IPS-18a (cell line): Measurements from ENCODE around the gene CDH13.

ENCODE experiments used
- H3K27ac ChIP-seq: one replicate; pipeline ENCODE4 v1.5.1; 2013; ENCODE audit warnings: low read length
- H3K27me3 ChIP-seq: one replicate; pipeline ENCODE4 v1.6.1; 2013; ENCODE audit warnings: mild to moderate bottlenecking, low read length; ENCODE audit not compliant: control insufficient read depth, insufficient read depth
- H3K36me3 ChIP-seq: one replicate; pipeline ENCODE4 v1.6.1; 2013; ENCODE audit warnings: low read depth, low read length; ENCODE audit not compliant: control insufficient read depth
- H3K4me1 ChIP-seq: one replicate; pipeline ENCODE4 v1.6.1; 2013; ENCODE audit warnings: low read depth, low read length; ENCODE audit not compliant: control insufficient read depth
- H3K4me3 ChIP-seq: one replicate; pipeline ENCODE4 v1.5.1; 2013; ENCODE audit warnings: low read length
- H3K9ac ChIP-seq: one replicate; pipeline ENCODE4 v1.6.1; 2013; ENCODE audit warnings: mild to moderate bottlenecking, low read length, moderate library complexity
- H3K9me3 ChIP-seq: one replicate; pipeline ENCODE4 v1.6.1; 2013; ENCODE audit warnings: low read depth, low read length; ENCODE audit not compliant: control insufficient read depth

CDH13 gene

GRCh38 chr16:83316458-83316857 lies 689.7 kb downstream of the CDH13 start:
- H3K27ac ChIP-seq = no peak overlapping the region
- H3K4me1 ChIP-seq = no peaks in the 10 kb centered on the region
- H3K27me3 ChIP-seq = no peaks in the 10 kb centered on the region
- no peak overlapping the region for H3K4me3 ChIP-seq
- H3K9me3 ChIP-seq = no peaks in the 10 kb centered on the region
- no peaks in the 10 kb centered on the region for H3K36me3 ChIP-seq
- no peak overlapping the region for H3K9ac ChIP-seq

GRCh38 chr16:83318390-83318789 lies 691.6 kb downstream of the CDH13 start:
- no peak overlapping the region for H3K9ac ChIP-seq
- H3K4me1 ChIP-seq = no peaks in the 10 kb centered on the region
- H3K4me3 ChIP-seq = no peak overlapping the region
- no peaks in the 10 kb centered on the region for H3K9me3 ChIP-seq
- H3K27me3 ChIP-seq = no peaks in the 10 kb centered on the region
- no peak overlapping the region for H3K27ac ChIP-seq
- H3K36me3 ChIP-seq = no peaks in the 10 kb centered on the region

GRCh38 chr16:83328936-83329335 lies 702.2 kb downstream of the CDH13 start:
- H3K27me3 ChIP-seq = no peaks in the 10 kb centered on the region
- H3K36me3 ChIP-seq = no peaks in the 10 kb centered on the region
- H3K4me3 ChIP-seq = no peak overlapping the region
- H3K9ac ChIP-seq = no peak overlapping the region
- H3K4me1 ChIP-seq = no peaks in the 10 kb centered on the region
- no peaks in the 10 kb centered on the region for H3K9me3 ChIP-seq
- no peak overlapping the region for H3K27ac ChIP-seq

GRCh38 chr16:83329441-83329840 lies 702.7 kb downstream of the CDH13 start:
- H3K4me3 ChIP-seq = no peak overlapping the region
- H3K9me3 ChIP-seq = no peaks in the 10 kb centered on the region
- no peaks in the 10 kb centered on the region for H3K36me3 ChIP-seq
- H3K4me1 ChIP-seq = no peaks in the 10 kb centered on the region
- no peaks in the 10 kb centered on the region for H3K27me3 ChIP-seq
- no peak overlapping the region for H3K9ac ChIP-seq
- H3K27ac ChIP-seq = no peak overlapping the region

GRCh38 chr16:83330251-83330650 lies 703.5 kb downstream of the CDH13 start:
- H3K4me3 ChIP-seq = no peak overlapping the region
- H3K4me1 ChIP-seq = no peaks in the 10 kb centered on the region
- no peaks in the 10 kb centered on the region for H3K36me3 ChIP-seq

GRCh38 chr16:83335076-83335475 lies 708.3 kb downstream of the CDH13 start:
- Histone ChIP-seq H3K9ac (no peak overlapping the region), H3K27me3 (no peaks in the 10 kb centered on the region), H3K27ac (no peak overlapping the region), H3K4me1 (no peaks in the 10 kb centered on the region), H3K4me3 (no peak overlapping the region), H3K36me3 (no peaks in the 10 kb centered on the region), H3K9me3 (no peaks in the 10 kb centered on the region)

More at GRCh38 chr16:83330251-83330650, 703.5 kb downstream of the CDH13 start:
- Histone ChIP-seq H3K9me3 (no peaks in the 10 kb centered on the region), H3K9ac (no peak overlapping the region), H3K27ac (no peak overlapping the region), H3K27me3 (no peaks in the 10 kb centered on the region)

- H3K9me3 ChIP-seq = no peaks in the 10 kb centered on the region
- peaks cover 8% of the 10 kb centered on the region for H3K4me1 ChIP-seq
- H3K9ac ChIP-seq = no peak overlapping the region
- H3K4me3 ChIP-seq = no peak overlapping the region
- H3K27me3 ChIP-seq = no peaks in the 10 kb centered on the region
- H3K36me3 ChIP-seq = no peaks in the 10 kb centered on the region
- H3K27ac ChIP-seq = no peak overlapping the region
These were observed 709.8 kb downstream of the CDH13 start for GRCh38 chr16:83336603-83337002.

- H3K4me3 ChIP-seq = no peak overlapping the region
- no peaks in the 10 kb centered on the region for H3K36me3 ChIP-seq
- no peak overlapping the region for H3K9ac ChIP-seq
- H3K9me3 ChIP-seq = no peaks in the 10 kb centered on the region
- peaks cover 8% of the 10 kb centered on the region for H3K4me1 ChIP-seq
- H3K27ac ChIP-seq = no peak overlapping the region
- no peaks in the 10 kb centered on the region for H3K27me3 ChIP-seq
These were observed 711.4 kb downstream of the CDH13 start for GRCh38 chr16:83338138-83338537.

GRCh38 chr16:83338941-83339340 lies 712.2 kb downstream of the CDH13 start:
- no peaks in the 10 kb centered on the region for H3K9me3 ChIP-seq
- H3K36me3 ChIP-seq = no peaks in the 10 kb centered on the region
- H3K27ac ChIP-seq = no peak overlapping the region
- no peak overlapping the region for H3K4me3 ChIP-seq
- no peaks in the 10 kb centered on the region for H3K27me3 ChIP-seq
- H3K4me1 ChIP-seq = peaks cover 8% of the 10 kb centered on the region
- no peak overlapping the region for H3K9ac ChIP-seq

- H3K36me3 ChIP-seq = no peaks in the 10 kb centered on the region
- H3K9ac ChIP-seq = no peak overlapping the region
- no peak overlapping the region for H3K27ac ChIP-seq
- H3K9me3 ChIP-seq = no peaks in the 10 kb centered on the region
- no peaks in the 10 kb centered on the region for H3K27me3 ChIP-seq
- peaks cover 8% of the 10 kb centered on the region for H3K4me1 ChIP-seq
- no peak overlapping the region for H3K4me3 ChIP-seq
These were observed 717.2 kb downstream of the CDH13 start for GRCh38 chr16:83343935-83344366.

- H3K36me3 ChIP-seq = no peaks in the 10 kb centered on the region
- H3K27ac ChIP-seq = no peak overlapping the region
- H3K4me3 ChIP-seq = no peak overlapping the region
- H3K4me1 ChIP-seq = peaks cover 2% of the 10 kb centered on the region
- H3K27me3 ChIP-seq = no peaks in the 10 kb centered on the region
- no peaks in the 10 kb centered on the region for H3K9me3 ChIP-seq
- H3K9ac ChIP-seq = no peak overlapping the region
These were observed 719.3 kb downstream of the CDH13 start for GRCh38 chr16:83345846-83346640.

GRCh38 chr16:83348991-83349390 lies 722.2 kb downstream of the CDH13 start:
- no peaks in the 10 kb centered on the region for H3K9me3 ChIP-seq
- H3K27ac ChIP-seq = no peak overlapping the region
- no peak overlapping the region for H3K4me3 ChIP-seq
- no peaks in the 10 kb centered on the region for H3K4me1 ChIP-seq
- no peaks in the 10 kb centered on the region for H3K27me3 ChIP-seq
- H3K9ac ChIP-seq = no peak overlapping the region
- H3K36me3 ChIP-seq = no peaks in the 10 kb centered on the region
